Measurements from ENCODE around the gene BANP. TPM values are rescaled to one million over a fixed set of nuclear protein-coding genes. Genes with fewer than 3 reads are reported as not detected.

BANP gene
- total RNA-seq, 1 experiment from 2014 or later: 24.2 TPM

DNA sequence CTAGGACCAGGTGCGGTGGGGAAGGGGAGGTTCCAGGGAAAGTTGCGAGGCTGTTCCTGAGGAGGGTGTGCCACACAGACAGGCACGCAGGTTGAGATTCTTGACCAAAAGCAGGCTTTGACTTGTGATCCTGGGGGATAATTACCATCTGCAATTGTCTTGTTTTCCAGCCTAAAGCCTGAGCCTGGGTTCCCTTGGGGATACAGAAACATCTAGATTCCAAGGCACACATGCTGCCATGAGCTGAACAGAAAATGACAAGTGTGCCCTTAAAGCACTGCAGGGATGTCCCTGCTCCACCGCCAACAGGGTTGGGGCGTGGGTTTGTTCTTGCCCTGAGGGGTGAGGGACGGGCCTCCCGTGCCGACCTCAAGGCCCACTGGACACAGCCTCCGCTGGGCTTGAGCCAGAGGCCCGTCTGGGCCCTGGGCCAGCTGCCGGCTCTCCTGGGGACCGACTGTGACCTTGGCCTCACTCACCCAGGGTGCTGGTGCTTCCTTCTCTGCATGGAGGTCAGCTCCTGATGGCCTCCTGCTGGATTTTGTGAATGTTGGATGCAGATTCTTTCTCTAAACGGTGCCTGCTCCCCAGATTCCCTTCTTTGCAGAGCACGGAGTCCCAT lies 28.9 kb upstream of the BANP start:
- H3K9me3 ChIP-seq (ENCODE audit: low read length): no peaks in the 10 kb centered on the region
- intact Hi-C loops (cut with micrococcal nuclease): no loop called here
- H2AFZ ChIP-seq (ENCODE audit: low read length): no peak overlapping the region
- H3K4me1 ChIP-seq (ENCODE audit: insufficient read depth, low read length): no peaks in the 10 kb centered on the region
- CTCF ChIA-PET: no interaction called here
- H3K9ac ChIP-seq (ENCODE audit: low read length): no peak overlapping the region
- H3K36me3 ChIP-seq (ENCODE audit: low read depth, low read length): no peaks in the 10 kb centered on the region
- ATAC-seq (no peak), DNase-seq (no peak)
- BruUV-seq (replicated peaks): no TSS peak
- no peaks in the 10 kb centered on the region for H4K20me1 ChIP-seq (ENCODE audit: low read length)
- H3K4me3 ChIP-seq (ENCODE audit: low read length): no peak overlapping the region
- H3K4me2 ChIP-seq (ENCODE audit: low read length): no peak overlapping the region
- no peaks in the 10 kb centered on the region for H3K79me2 ChIP-seq (ENCODE audit: low read length)
- H3K27ac ChIP-seq (ENCODE audit: low read length): no peak overlapping the region
- no peaks in the 10 kb centered on the region for H3K27me3 ChIP-seq (ENCODE audit: low read length)
- TF ChIP-seq, protein P1, sequence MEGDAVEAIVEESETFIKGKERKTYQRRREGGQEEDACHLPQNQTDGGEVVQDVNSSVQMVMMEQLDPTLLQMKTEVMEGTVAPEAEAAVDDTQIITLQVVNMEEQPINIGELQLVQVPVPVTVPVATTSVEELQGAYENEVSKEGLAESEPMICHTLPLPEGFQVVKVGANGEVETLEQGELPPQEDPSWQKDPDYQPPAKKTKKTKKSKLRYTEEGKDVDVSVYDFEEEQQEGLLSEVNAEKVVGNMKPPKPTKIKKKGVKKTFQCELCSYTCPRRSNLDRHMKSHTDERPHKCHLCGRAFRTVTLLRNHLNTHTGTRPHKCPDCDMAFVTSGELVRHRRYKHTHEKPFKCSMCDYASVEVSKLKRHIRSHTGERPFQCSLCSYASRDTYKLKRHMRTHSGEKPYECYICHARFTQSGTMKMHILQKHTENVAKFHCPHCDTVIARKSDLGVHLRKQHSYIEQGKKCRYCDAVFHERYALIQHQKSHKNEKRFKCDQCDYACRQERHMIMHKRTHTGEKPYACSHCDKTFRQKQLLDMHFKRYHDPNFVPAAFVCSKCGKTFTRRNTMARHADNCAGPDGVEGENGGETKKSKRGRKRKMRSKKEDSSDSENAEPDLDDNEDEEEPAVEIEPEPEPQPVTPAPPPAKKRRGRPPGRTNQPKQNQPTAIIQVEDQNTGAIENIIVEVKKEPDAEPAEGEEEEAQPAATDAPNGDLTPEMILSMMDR (conservative IDR thresholded peaks at IDR 0.05; ENCODE audit: low read depth, low read length): no peak
- no peak for TF ChIP-seq EZH2 (IDR thresholded peaks at IDR 0.05; ENCODE audit: low read length, unreplicated experiment)
- TF ChIP-seq EZH2phosphoT487 (IDR thresholded peaks at IDR 0.05; ENCODE audit: borderline replicate concordance, low read length): no peak
- H3K9me2 ChIP-seq (replicated peaks; ENCODE audit: low read length): no peaks in the 10 kb centered on the region
- POLR2A ChIA-PET (ENCODE audit: unreplicated experiment): no interaction called here
- no peaks in the 10 kb centered on the region for H3F3A ChIP-seq (ENCODE audit: low read length, unreplicated experiment)

DNA sequence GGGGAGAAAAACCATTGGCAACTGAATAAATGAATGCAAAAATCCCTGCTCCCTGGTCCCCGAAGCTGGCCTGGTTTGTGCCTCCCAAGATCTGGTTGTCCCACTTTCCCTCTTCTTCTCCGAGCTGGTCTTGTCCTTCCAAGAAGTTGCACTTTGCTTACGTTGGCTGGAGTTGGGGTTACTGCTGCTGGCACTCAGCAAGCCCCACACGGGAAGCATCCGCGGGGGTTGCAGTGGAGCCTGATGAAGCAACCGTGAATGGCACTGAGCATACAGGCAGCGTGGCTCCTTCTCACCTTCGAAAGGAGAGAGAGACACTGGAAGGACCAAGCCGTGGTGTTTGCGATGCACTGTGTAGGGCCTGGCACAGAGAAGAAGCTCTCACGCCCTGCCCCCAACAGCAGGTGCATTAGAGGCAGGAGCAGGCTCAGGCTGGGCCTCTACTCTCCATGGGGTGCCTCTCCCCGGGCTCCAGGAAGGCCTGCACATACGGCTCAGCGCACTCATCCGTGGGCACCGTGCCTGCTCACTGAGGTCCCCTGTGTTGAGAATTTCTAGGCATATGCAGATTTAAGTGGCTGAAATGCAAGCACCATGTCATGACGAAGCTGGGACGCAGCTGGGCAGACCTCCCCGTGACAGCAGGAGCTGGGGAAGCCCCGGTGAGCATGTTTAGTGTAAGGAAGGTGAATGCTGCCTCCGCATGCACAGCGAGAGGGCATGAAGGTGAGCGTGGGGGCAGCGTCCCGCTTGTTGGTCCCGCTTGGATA lies 27.0 kb upstream of the BANP start:
- no peak overlapping the region for H2AFZ ChIP-seq (ENCODE audit: low read length)
- no peak overlapping the region for H3K9ac ChIP-seq (ENCODE audit: low read length)

More for the DNA sequence above, 27.0 kb upstream of the BANP start:
- Histone ChIP-seq H3K4me1 (ENCODE audit: insufficient read depth, low read length) (no peaks in the 10 kb centered on the region), H3K36me3 (ENCODE audit: low read depth, low read length) (no peaks in the 10 kb centered on the region), H3K27me3 (ENCODE audit: low read length) (no peaks in the 10 kb centered on the region), H3K4me2 (ENCODE audit: low read length) (no peak overlapping the region), H3F3A (ENCODE audit: low read length, unreplicated experiment) (no peaks in the 10 kb centered on the region), H4K20me1 (ENCODE audit: low read length) (no peaks in the 10 kb centered on the region), H3K9me3 (ENCODE audit: low read length) (no peaks in the 10 kb centered on the region), H3K9me2 (replicated peaks; ENCODE audit: low read length) (no peaks in the 10 kb centered on the region), H3K4me3 (ENCODE audit: low read length) (no peak overlapping the region), H3K79me2 (ENCODE audit: low read length) (no peaks in the 10 kb centered on the region), H3K27ac (ENCODE audit: low read length) (no peak overlapping the region)
- ATAC-seq: no peak
- CTCF ChIA-PET: no interaction called here
- TF ChIP-seq EZH2 (IDR thresholded peaks at IDR 0.05; ENCODE audit: low read length, unreplicated experiment) (no peak), EZH2phosphoT487 (IDR thresholded peaks at IDR 0.05; ENCODE audit: borderline replicate concordance, low read length) (no peak)
- TF ChIP-seq, protein P1 (conservative IDR thresholded peaks at IDR 0.05; ENCODE audit: low read depth, low read length): no peak
- DNase-seq: no peak
- intact Hi-C loops (cut with micrococcal nuclease): no loop called here
- POLR2A ChIA-PET (ENCODE audit: unreplicated experiment): no interaction called here
- BruUV-seq (replicated peaks): no TSS peak

Measured in PC-3 (cell line).